ENCODE results near the gene PDE2A. TPM values are rescaled to one million over a fixed set of nuclear protein-coding genes. Genes with fewer than 3 reads are reported as not detected.

The PDE2A gene
- total RNA-seq, 2 experiments from 2014 or later = 0.26 to 0.37 TPM

- no peak for ATAC-seq
- ChIA-PET POLR2A (interaction anchor here (0.6 kb wide), 1 partner anchor 13 kb away, joined by 3 read pairs; no protein-coding TSS in a partner anchor), CTCF (interaction anchor here (1.7 kb wide), 1 partner anchor 22 kb away, joined by 3 read pairs; no protein-coding TSS in a partner anchor)
- DNase-seq = no peak
- Mint-ChIP-seq H3K36me3 (ENCODE audit: low read depth) (peaks cover 50% of the 10 kb centered on the region), H3K4me3 (no peak overlapping the region), H3K27ac (no peak overlapping the region), H3K27me3 (ENCODE audit: low read depth) (no peaks in the 10 kb centered on the region), H3K9me3 (ENCODE audit: insufficient read depth) (no peaks in the 10 kb centered on the region), H3K4me1 (ENCODE audit: low read depth) (no peaks in the 10 kb centered on the region)
Observed at GRCh38 chr11:72703267-72704008, 29.2 kb upstream of the PDE2A start.

GRCh38 chr11:72702577-72703241, 28.5 kb upstream of the PDE2A start:
- no peak for DNase-seq
- H3K4me3 Mint-ChIP-seq = no peak overlapping the region
- no peaks in the 10 kb centered on the region for H3K9me3 Mint-ChIP-seq (ENCODE audit: insufficient read depth)
- ATAC-seq = no peak
- POLR2A ChIA-PET = no interaction called here
- no peaks in the 10 kb centered on the region for H3K27me3 Mint-ChIP-seq (ENCODE audit: low read depth)
- peaks cover 51% of the 10 kb centered on the region for H3K36me3 Mint-ChIP-seq (ENCODE audit: low read depth)
- CTCF ChIA-PET = no interaction called here
- no peaks in the 10 kb centered on the region for H3K4me1 Mint-ChIP-seq (ENCODE audit: low read depth)
- no peak overlapping the region for H3K27ac Mint-ChIP-seq

- Mint-ChIP-seq H3K27me3 (ENCODE audit: low read depth) (no peaks in the 10 kb centered on the region), H3K4me1 (ENCODE audit: low read depth) (no peaks in the 10 kb centered on the region), H3K9me3 (ENCODE audit: insufficient read depth) (no peaks in the 10 kb centered on the region), H3K27ac (no peak overlapping the region), H3K4me3 (no peak overlapping the region), H3K36me3 (ENCODE audit: low read depth) (peaks cover 45% of the 10 kb centered on the region)
- no peak for DNase-seq
- POLR2A ChIA-PET = no interaction called here
- CTCF ChIA-PET = no interaction called here
- no peak for ATAC-seq
Observed at GRCh38 chr11:72702096-72702495, 27.9 kb upstream of the PDE2A start.

- POLR2A ChIA-PET = no interaction called here
- Mint-ChIP-seq H3K4me3 (no peak overlapping the region), H3K9me3 (ENCODE audit: insufficient read depth) (no peaks in the 10 kb centered on the region), H3K4me1 (ENCODE audit: low read depth) (no peaks in the 10 kb centered on the region), H3K27ac (no peak overlapping the region), H3K36me3 (ENCODE audit: low read depth) (peaks cover 38% of the 10 kb centered on the region), H3K27me3 (ENCODE audit: low read depth) (no peaks in the 10 kb centered on the region)
- CTCF ChIA-PET = no interaction called here
- no peak for ATAC-seq
- DNase-seq = no peak
Observed at GRCh38 chr11:72701466-72701865, 27.2 kb upstream of the PDE2A start.

- CTCF ChIA-PET = interaction anchor here (2.6 kb wide), 1 partner anchor 15 kb away, joined by 13 read pairs; no protein-coding TSS in a partner anchor
- POLR2A ChIA-PET = no interaction called here
Observed at GRCh38 chr11:72700146-72700545, 25.9 kb upstream of the PDE2A start.

GRCh38 chr11:72697814-72698213, 23.6 kb upstream of the PDE2A start:
- H3K4me3 Mint-ChIP-seq = no peak overlapping the region
- ChIA-PET CTCF (interaction anchor here (2.6 kb wide), 1 partner anchor 13 kb away, joined by 13 read pairs; no protein-coding TSS in a partner anchor), POLR2A (no interaction called here)
- DNase-seq (no peak), ATAC-seq (no peak)
- H3K27ac Mint-ChIP-seq = no peak overlapping the region
- H3K4me1 Mint-ChIP-seq (ENCODE audit: low read depth) = no peaks in the 10 kb centered on the region
- no peaks in the 10 kb centered on the region for H3K9me3 Mint-ChIP-seq (ENCODE audit: insufficient read depth)
- H3K27me3 Mint-ChIP-seq (ENCODE audit: low read depth) = no peaks in the 10 kb centered on the region
- peaks cover 48% of the 10 kb centered on the region for H3K36me3 Mint-ChIP-seq (ENCODE audit: low read depth)

More at GRCh38 chr11:72700146-72700545, 25.9 kb upstream of the PDE2A start:
- Mint-ChIP-seq H3K36me3 (ENCODE audit: low read depth) (peaks cover 39% of the 10 kb centered on the region), H3K27me3 (ENCODE audit: low read depth) (no peaks in the 10 kb centered on the region), H3K27ac (peak overlapping the region; percentile 35), H3K4me3 (no peak overlapping the region), H3K4me1 (ENCODE audit: low read depth) (no peaks in the 10 kb centered on the region), H3K9me3 (ENCODE audit: insufficient read depth) (no peaks in the 10 kb centered on the region)
- ATAC-seq = no peak
- no peak for DNase-seq

- ChIA-PET CTCF (interaction anchor here (2.6 kb wide), 1 partner anchor 12 kb away, joined by 13 read pairs; no protein-coding TSS in a partner anchor), POLR2A (no interaction called here)
- no peaks in the 10 kb centered on the region for H3K4me1 Mint-ChIP-seq (ENCODE audit: low read depth)
- no peaks in the 10 kb centered on the region for H3K9me3 Mint-ChIP-seq (ENCODE audit: insufficient read depth)
- no peak overlapping the region for H3K27ac Mint-ChIP-seq
- H3K4me3 Mint-ChIP-seq = no peak overlapping the region
- peaks cover 51% of the 10 kb centered on the region for H3K36me3 Mint-ChIP-seq (ENCODE audit: low read depth)
- ATAC-seq (no peak), DNase-seq (no peak)
- H3K27me3 Mint-ChIP-seq (ENCODE audit: low read depth) = no peaks in the 10 kb centered on the region
Observed at GRCh38 chr11:72696866-72697700, 22.9 kb upstream of the PDE2A start.

- Mint-ChIP-seq H3K27ac (peak overlapping the region; percentile 37), H3K36me3 (ENCODE audit: low read depth) (peaks cover 40% of the 10 kb centered on the region), H3K9me3 (ENCODE audit: insufficient read depth) (no peaks in the 10 kb centered on the region), H3K4me3 (no peak overlapping the region), H3K27me3 (ENCODE audit: low read depth) (no peaks in the 10 kb centered on the region), H3K4me1 (ENCODE audit: low read depth) (no peaks in the 10 kb centered on the region)
- DNase-seq (no peak), ATAC-seq (no peak)
- ChIA-PET CTCF (no interaction called here), POLR2A (no interaction called here)
Observed at GRCh38 chr11:72695354-72695753, 21.1 kb upstream of the PDE2A start.

GRCh38 chr11:72693271-72693968, 19.2 kb upstream of the PDE2A start:
- no peaks in the 10 kb centered on the region for H3K9me3 Mint-ChIP-seq (ENCODE audit: insufficient read depth)
- DNase-seq = no peak
- ATAC-seq = no peak
- no peak overlapping the region for H3K27ac Mint-ChIP-seq
- no peaks in the 10 kb centered on the region for H3K27me3 Mint-ChIP-seq (ENCODE audit: low read depth)
- peaks cover 15% of the 10 kb centered on the region for H3K4me1 Mint-ChIP-seq (ENCODE audit: low read depth)
- CTCF ChIA-PET = no interaction called here
- peaks cover 35% of the 10 kb centered on the region for H3K36me3 Mint-ChIP-seq (ENCODE audit: low read depth)
- POLR2A ChIA-PET = no interaction called here
- no peak overlapping the region for H3K4me3 Mint-ChIP-seq

- Mint-ChIP-seq H3K27me3 (ENCODE audit: low read depth) (no peaks in the 10 kb centered on the region), H3K4me1 (ENCODE audit: low read depth) (peaks cover 22% of the 10 kb centered on the region), H3K4me3 (no peak overlapping the region), H3K27ac (no peak overlapping the region), H3K36me3 (ENCODE audit: low read depth) (peaks cover 37% of the 10 kb centered on the region), H3K9me3 (ENCODE audit: insufficient read depth) (no peaks in the 10 kb centered on the region)
- POLR2A ChIA-PET = no interaction called here
- ATAC-seq (no peak), DNase-seq (no peak)
- CTCF ChIA-PET = no interaction called here
Observed at GRCh38 chr11:72692498-72693237, 18.4 kb upstream of the PDE2A start.

- ATAC-seq = no peak
- Mint-ChIP-seq H3K4me3 (no peak overlapping the region), H3K4me1 (ENCODE audit: low read depth) (peaks cover 47% of the 10 kb centered on the region), H3K9me3 (ENCODE audit: insufficient read depth) (no peaks in the 10 kb centered on the region), H3K27ac (peak overlapping the region; percentile 41), H3K36me3 (ENCODE audit: low read depth) (peaks cover 45% of the 10 kb centered on the region), H3K27me3 (ENCODE audit: low read depth) (no peaks in the 10 kb centered on the region)
- ChIA-PET CTCF (no interaction called here), POLR2A (no interaction called here)
- DNase-seq = no peak
Observed at GRCh38 chr11:72690166-72690565, 15.9 kb upstream of the PDE2A start.

Measured in activated CD8-positive, alpha-beta T cell treated with anti-CD3 and anti-CD28 coated beads, Interleukin-2, amount 10 ng/mL, durations not matched to agents 7 days and 5 days (primary cell).